HS-5 (cell line): ENCODE data around the gene DCHS2.

Experiments
- DNase-seq: peaks from one replicate; pipeline ENCODE4 v3.0.0-alpha.2; 2012; ENCODE audit warnings: low read depth

Gene DCHS2, protein sequence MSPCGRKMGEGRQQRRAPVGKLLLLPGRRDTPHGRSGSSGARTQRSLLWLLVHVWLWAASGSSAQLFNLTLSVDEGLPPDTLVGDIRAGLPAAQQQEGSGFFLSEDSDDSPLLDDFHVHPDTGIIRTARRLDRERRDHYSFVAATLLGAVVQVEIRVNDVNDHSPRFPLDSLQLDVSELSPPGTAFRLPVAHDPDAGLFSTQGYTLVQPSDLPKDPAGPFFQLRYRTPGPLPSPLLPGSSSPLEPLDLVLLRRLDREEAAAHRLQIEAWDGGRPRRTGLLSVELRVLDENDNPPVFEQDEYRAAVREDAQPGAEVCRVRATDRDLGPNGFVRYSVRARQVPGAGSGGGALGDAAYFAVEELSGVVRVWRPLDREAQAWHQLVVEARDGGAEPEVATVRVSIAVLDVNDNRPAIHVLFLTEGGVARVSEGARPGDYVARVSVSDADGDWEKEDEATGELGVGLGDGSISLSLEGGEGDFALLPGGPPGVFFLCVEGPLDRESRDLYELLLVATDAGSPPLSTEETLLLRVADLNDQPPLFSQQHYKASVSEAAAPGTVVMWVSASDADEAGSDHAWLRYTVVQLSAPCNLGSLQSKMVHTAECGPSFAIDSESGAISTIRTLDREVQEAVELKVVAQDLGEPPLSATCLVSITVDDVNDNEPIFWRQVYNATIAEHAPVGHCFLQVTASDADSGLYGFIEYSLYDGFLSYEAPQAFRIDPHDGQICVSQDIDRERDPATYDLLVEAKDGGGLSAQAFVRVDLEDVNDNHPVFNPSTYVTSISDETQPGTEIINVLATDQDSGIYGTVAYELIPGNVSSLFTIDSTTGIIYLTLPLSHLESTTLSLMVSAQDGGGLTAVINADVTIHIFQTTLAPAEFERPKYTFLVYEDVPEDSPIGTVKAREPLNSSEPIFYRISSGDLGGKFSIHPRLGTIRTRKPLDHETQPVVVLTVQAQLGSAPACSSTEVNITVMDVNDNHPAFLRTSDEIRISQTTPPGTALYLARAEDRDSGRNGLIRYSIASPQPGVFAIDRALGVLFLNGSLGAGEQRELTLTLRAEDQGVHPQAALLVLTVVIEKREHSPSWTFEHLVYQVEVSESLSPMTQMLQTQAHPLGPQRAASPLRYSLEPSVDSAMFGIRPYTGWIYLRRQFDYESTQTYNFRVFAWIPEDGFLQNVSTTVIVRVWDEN (N-terminal part only)

DNA sequence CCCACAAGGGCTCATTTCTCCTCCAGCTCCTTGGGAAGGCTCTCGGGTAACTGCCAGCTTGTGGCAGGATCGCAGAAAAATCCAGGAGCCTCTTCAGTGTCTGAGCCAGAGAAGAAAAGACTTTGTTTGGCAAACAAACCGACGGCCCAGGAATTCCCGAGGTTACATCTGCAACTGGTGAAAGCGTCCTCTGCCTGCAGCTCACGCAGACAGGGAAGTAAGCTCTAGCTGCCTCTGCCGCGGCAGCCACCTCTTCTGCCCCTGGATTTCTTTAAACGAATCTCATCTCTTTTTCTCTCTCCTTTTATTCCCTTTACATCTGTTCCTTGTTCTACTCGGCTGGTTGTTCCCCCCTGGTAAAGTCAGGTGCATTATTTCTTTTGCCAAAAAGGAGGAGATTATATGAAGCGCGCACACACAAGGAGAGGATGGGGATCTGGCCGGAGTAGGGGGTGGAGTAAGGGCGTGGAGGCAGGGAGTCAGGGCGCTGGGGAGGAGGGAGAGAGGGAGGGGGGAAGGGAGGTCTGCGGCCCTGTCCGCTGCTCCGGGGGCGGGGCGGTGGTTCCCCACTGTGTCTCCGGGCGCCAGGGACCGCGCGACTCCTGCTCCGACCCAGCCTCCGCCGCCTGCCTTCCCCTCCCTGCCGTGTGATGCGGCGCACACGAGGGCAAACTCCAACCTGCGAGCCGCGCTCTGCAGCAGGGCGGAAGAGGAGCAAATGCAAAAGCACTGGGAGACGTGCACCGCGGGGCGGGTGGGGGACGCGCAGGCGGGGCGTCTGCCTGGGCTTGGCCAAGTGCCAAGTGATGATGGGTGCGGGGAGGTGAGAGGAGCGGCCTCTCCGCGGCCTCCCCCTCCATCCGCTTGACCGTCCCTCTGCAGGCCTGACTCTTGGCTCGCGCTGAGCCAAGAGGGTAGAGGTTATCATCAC is at the start of gene DCHS2:
Gene DCHS2 (minus strand): TSS at position 459 of the 931 bp plus-strand sequence. CDS start 444 bp downstream, at position 15.
- no peak for DNase-seq

DNA sequence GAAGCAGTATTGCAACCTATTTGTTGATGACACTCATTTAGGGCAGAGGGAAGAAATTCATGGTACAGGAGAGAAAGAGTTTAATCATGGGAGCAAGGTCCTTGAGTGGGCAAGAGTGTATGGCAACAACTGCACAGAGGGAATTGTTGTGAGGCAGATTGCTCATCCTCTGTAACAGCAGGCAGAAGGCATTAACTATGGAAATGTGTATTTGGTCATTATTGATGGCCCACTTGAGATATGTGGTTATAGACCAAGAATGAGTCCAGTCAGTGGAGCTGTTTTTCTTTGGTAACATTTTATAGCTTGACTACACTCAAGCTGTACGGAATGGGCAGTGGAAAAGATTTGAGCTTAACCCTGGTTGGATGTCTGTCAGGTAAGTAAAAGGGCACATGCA is 42.7 kb upstream of the DCHS2 start:
- no peak for DNase-seq

DNA sequence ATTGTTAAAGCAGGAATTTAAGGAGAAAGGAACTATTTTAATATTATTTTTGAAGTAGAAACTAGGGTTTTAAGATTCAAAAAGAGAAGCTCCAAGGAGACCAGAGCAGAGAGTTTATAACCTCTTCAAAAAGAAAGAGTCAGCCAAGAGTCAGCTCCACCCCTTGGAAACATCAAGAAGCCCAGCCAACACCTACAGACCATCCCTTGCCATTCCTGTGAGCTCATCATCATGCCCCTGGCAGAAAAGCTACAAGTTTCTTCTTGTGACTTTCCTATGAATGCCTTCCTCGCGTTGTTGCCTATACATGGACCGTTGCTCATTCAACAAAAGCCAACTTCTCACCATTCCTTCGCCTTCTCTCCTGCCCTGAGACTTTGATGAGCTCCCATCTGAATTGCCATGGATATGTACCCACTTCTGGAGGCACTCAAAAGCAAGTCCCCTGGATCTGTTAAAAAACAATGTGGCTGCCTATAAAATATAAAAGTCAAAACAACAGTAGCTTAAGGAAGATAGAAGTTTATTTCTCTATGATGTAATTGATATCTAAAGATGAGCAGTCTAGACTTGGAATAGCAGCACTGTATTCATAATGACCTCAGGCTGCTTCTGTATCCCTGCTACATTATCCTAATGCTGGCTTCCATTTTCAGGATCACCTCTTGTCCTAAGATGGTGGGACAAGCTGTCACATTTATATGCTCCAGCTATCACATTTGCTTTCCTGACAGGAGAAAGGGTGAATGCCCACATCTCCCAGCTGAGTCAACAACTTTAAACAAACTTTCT is 38.3 kb upstream of the DCHS2 start:
- DNase-seq = no peak

DNA sequence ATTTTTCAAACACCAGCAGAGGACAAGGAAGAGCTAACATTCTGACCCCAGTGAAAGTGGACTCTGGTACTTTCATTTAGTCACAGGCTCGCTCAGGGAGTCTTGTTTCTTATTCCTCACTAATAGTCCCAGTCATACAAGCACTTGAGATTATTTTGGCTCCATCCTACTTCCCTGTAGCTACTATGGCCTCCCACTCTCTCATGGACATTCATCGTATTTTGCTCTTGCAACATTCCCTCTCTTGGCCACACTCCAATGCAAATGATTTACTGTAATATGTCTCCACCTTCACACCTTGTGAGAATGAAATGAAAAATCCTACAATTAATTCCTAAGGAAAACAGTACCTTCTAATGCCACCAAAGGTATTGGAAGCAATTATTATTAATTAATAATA is 37.3 kb upstream of the DCHS2 start:
- DNase-seq = no peak

DNA sequence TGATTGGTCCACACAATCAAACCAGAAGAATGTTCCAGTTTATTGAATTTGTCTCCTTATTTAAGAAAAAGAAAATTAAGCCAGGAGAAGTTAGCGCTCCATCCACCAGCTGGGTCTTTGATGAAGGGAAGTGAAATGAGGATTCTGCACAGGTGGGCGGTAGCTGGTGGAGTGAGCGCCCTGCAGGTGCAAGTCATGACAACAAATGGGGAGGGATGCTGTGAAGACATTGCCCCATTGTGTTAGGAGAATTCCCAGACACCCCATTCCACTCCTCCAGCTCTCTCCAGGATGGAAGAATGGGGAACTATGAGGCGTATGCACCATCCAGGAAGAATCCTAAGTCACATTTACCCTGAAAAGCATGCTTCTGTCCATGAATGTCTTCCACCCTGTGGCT is 35.7 kb upstream of the DCHS2 start:
- no peak for DNase-seq

DNA sequence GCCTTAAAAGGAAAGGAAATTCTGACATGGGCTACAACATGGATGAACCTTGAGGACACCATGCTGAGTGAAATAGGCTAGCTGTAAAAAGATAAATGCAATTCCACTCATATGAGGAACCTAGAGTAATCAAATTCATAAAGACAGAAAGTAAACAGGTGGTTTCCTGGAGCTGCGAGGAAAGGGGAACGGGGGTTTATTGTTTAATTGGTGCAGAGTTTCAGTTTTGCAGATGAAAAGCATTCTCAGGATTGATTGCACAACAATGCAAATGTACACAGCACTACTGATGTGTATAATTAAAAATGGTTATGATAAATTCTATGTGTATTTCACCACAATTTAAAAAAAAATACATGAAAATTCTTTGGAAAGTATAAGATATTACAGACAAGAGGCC is 34.6 kb upstream of the DCHS2 start:
- no peak for DNase-seq

DNA sequence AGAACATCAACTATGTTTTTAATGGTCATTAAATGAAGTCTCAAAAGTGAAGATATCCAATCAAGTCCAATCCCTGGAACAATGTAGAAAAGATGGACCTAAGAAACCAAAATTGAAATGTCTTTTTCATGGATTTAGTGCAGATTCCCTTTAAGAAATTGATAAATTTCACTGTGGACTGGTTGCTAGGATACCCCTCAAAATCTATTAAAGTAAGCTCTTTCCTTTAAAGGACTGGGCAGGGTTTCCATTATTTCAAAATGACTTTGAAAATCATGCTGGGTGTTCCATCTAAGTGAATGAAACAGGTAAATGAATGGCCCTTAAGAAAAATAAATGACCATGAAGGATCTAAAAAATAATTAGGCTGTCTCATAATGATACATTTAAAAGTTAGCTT is 30.0 kb upstream of the DCHS2 start:
- no peak for DNase-seq

DNA sequence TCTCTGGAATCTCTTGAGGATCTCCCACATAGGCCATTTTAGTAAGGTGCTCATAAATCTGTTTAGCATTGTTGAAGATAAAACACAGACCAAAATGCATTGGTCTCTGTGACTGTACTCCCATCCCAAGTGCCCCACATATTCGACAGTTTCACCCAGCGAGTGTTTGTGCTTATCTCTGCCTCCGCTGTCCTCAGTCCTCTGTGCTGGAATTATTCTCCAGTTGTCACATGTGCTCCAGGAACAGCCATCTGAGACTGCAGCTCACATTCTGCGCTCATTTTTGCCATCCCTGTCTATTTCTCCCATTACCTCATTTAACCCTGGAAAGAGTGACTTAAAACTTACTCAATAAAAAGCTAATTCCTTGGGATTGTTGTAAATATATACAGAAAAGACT is 27.6 kb upstream of the DCHS2 start:
- DNase-seq = no peak

DNA sequence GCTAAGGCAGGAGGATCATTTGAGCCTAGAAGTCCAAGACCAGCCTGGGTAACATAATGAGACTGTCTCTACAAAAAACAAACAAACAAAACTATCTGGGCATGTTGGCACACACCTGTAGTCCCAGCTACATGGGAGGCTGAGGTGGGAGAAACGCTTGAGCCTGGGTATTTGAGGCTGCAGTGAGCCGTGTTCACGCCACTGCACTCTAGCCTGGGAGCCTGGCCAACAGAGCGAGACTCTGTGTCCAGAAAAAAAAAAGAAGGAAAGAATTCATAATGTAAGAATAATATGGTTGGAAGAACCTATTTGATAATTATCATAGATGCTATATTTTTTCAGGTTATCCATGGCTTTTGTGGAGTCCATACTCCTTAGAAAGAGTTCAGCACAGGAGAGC is 26.0 kb upstream of the DCHS2 start:
- no peak for DNase-seq

DNA sequence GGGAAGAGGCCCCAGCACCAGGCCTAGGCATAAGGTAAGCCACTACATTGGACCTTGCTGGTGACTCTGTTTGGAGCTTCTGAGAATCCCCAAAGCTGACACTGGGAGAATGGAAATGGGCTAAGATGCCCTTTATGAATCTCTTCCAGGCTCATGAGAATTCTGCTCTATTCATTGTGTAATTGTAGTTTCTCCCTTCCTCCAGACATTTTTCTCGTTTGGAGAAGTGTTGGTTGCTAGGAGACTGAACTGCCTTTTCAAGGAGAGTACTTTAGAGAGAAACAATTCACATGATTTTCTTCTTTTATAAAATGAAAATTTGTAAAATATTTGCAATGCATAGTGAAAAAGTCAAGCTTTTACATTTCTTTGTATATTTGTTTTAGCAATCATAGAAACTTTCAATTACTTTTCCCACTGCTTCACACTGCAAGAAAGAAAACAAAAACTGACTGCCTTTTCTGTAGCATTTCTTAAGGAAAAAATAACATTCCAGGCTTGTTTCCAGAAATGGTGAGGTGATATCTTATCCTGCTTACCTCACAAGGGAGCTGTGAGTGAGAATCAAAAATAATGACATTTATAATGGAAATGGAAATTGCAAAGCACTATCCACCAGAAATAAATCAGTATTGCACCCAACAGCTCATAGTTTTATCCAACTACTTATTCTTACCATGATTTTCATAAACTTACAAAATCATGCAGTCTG is 24.9 kb upstream of the DCHS2 start:
- no peak for DNase-seq

DNA sequence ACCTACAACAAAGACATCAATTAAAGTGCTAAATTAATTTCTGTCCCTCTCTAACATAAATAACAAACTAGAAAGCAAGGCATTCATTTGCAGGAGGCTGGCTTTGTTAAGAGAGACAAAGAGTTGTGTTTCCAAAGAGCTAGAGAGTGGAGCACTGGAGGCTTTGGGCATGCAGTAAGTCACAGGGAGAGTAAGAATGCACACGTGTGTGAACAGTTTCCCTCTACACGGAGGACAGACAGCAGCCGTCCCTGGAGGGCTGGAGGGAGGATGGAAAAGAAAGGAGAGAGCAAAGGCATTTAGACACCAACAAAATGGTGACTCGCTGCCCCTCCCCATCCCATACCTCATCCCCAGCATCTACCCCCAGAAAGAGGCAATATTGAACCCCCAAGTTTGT is 20.4 kb upstream of the DCHS2 start:
- no peak for DNase-seq

DNA sequence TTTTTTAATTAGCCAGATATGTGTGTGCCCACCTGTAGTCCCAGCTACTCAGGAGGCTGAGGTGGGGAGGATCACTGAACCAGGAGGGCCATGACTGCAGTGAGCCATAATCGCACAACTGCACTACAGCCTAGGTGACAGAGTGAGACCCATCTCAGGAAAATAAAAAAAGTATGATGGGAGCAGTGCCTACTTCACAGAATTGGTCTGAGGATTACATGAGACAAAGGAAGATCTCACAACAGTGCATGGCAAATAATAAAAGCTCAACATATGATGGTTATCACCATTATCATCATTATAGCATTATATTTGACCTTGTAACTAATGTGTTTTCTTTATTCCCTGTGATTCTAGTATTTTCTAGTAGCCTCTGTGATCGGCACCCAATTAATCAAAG is 19.9 kb upstream of the DCHS2 start:
- DNase-seq = no peak

DNA sequence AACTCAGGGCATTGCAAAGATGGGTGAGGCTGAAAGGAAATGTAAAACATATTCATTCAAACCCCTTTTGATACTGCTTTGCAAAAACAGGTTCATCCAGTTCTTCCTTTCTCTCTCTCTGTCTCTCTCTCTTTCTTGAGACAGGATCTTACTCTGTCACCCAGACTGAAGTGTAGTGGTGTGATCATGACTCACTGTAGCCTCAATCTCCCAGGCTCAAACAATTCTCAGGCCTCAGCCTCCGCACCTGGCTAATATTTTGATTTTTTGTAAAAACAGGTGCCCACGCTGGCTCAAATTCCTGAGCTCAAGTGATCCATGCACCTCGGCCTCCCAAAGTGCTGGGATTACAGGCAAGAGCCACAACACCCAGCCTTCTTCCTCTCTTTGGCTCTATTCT is 15.6 kb upstream of the DCHS2 start:
- no peak for DNase-seq

DNA sequence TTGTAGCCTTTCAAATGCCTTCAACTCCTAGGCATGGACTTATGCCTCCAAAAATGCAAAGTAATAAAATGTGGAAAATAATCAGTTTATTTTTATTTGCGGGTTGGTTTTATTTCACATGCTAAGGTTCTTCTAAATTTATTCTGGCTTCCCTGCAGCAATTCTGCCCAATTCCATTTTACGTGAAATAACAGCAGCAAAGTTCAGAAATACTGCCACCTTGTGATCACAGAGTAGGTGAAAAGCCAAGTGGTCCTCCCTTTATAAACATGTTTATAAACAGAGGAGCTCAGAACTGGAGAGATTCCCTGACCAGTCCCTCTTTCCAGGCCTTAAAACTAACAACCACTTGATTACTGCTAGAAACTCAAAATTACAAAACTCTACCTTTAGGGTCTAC is 14.7 kb upstream of the DCHS2 start:
- no peak for DNase-seq

DNA sequence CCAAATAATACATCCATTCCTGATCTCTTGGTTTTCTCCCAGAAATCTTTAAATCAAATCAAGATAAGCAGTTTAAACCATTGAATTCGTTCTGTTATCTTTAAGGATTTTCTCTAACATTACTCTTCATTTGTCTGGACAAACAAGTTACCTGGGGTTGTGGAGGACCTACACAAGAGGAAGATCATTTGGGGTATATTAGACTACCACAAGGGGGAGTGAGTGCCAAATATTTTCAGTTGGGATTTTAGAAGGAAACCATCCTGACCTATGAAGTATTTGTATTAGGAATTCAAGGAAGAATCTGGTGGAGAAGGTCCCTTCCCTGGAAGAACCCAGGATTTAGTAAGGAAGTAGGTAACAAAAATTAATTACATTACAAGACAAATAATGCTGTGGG is 12.0 kb upstream of the DCHS2 start:
- DNase-seq = no peak

DNA sequence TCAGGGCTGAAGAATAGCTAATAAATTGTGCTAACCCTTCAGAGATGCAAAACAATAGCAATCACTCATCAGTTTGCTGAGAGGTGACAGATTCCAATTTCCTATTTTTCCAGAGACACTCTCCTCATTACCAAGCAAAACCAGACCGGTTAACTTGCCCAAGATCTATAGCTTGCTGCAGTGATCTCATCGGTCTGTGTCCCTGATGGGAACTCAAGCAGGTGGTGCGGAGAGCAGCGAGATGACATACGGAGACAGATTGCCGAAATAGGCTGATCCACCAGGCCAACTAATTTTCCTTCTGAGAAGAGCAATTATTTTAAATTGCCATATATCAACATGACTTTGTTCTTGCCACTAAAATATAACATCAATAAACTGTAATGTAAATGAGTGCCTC is 10.5 kb upstream of the DCHS2 start:
- DNase-seq = no peak

DNA sequence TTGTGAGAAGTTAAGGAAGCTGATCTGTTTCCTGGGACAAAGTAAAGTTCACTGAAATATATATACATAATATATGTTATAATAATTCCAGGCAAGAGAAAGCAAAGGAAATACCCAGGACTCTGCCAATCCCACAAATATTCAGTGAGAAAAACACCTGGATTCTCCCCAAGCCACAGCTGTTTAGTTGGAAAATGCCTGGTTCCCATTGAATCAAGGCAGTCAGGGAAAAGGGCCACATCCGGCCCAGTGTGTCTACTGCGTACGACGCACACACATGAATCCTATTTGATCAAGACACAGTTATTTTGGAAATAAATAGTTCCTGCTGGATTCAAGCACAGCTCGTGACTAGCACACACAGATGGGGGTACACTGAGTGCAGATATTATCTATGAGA is 6.3 kb upstream of the DCHS2 start:
- DNase-seq = no peak

DNA sequence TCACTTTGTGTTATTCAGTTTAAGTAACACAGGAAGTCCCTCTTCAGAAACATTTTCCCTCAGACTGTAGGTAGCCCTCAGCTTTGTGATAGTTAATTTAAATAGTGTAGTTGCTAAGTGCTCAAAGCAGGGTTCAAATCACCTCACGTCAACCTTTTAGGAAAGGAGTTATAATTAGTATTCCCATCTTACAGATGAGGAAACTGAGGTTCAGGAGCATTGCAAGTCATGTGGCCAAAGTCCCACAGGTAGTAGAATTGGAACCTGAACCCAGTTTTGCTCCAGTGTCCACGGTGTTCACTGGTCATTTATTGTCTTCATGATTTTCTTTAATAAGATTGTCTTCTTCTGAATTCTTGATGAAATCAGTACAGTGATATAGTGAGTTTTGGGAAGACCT is 4.3 kb upstream of the DCHS2 start:
- DNase-seq = no peak

DNA sequence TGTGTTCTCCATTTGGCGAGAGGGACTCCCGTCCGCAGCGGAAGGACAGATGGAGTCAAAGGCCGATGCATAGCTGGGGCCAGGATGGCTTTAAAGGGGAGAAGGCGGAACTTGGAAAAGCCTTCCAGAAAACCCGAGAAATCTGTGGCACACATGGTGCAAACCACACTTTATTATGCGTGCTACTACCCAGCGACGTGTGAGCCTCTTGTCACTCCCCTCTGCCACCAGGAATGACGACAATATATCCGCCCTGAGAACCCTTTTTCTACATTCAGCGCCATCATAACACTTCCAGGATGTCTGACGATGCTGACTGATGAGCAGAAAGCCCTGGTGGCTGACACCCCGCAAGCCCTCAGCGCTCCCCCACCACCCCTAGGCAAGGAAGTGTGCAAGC is 689 bp upstream of the DCHS2 start:
- DNase-seq = no peak
